Neuronal stem cell (in vitro differentiated cells): ENCODE measurements around the gene RAB35.

ENCODE experiments used
- DNase-seq: peaks from one replicate; pipeline ENCODE4 v3.0.0-alpha.2; 2013; ENCODE audit warnings: low spot score
- H2AFZ ChIP-seq: one replicate; pipeline ENCODE4 v1.6.1; 2013; ENCODE audit warnings: mild to moderate bottlenecking, low read length, inconsistent platforms
- H2AK5ac ChIP-seq: 2 replicates; pipeline ENCODE4 v1.6.1; 2013; ENCODE audit warnings: low read depth, mild to moderate bottlenecking, inconsistent platforms, low read length, moderate library complexity, mixed read lengths
- H2BK120ac ChIP-seq: 2 replicates; pipeline ENCODE4 v1.6.1; 2013; ENCODE audit warnings: low read depth, mild to moderate bottlenecking, inconsistent platforms, low read length, moderate library complexity, mixed read lengths
- H2BK12ac ChIP-seq: one replicate; pipeline ENCODE4 v1.6.1; 2013; ENCODE audit warnings: low read length, inconsistent platforms
- H2BK15ac ChIP-seq: 2 replicates; pipeline ENCODE4 v1.6.1; 2013; ENCODE audit warnings: mild to moderate bottlenecking, low read length, inconsistent platforms, mixed read lengths
- H2BK5ac ChIP-seq: one replicate; pipeline ENCODE4 v1.6.1; 2013; ENCODE audit warnings: inconsistent platforms, mild to moderate bottlenecking, low read length, moderate library complexity
- H3K14ac ChIP-seq: one replicate; pipeline ENCODE4 v1.6.1; 2013; ENCODE audit warnings: low read length, inconsistent platforms
- H3K18ac ChIP-seq: 2 replicates; pipeline ENCODE4 v1.6.1; 2013; ENCODE audit warnings: low read length, inconsistent platforms
- H3K23ac ChIP-seq: 2 replicates; pipeline ENCODE4 v1.6.1; 2013; ENCODE audit warnings: low read depth, mild to moderate bottlenecking, mixed read lengths, low read length, inconsistent platforms; ENCODE audit not compliant: poor library complexity
- H3K27ac ChIP-seq: replicated peaks from 3 replicates; pipeline ENCODE4 v1.5.1; 2013; ENCODE audit warnings: low read length, inconsistent platforms
- H3K27me3 ChIP-seq, 3 experiments: 2 replicates each; pipeline ENCODE4 v1.6.1; 2013; ENCODE audit warnings: low read length in 3 of 3, mild to moderate bottlenecking in 2 of 3, inconsistent platforms in 1 of 3, low read depth in 1 of 3, mixed read lengths in 1 of 3, moderate library complexity in 1 of 3; ENCODE audit not compliant: control insufficient read depth in 3 of 3, insufficient read depth in 3 of 3
- H3K36me3 ChIP-seq, 2 donors: replicated peaks in 1 of 2; 2 replicates each; pipeline ENCODE4 v1.6.1; 2013; ENCODE audit warnings: low read length in 2 of 2; ENCODE audit not compliant: control insufficient read depth in 2 of 2, insufficient read depth in 2 of 2
- H3K4ac ChIP-seq: 2 replicates; pipeline ENCODE4 v1.6.1; 2013; ENCODE audit warnings: inconsistent platforms, mild to moderate bottlenecking, low read length, moderate library complexity
- H3K4me1 ChIP-seq, 2 donors: 1 replicate in 1 of 2; 2 replicates in 1 of 2; pipeline ENCODE4 v1.6.1; 2013; ENCODE audit warnings: low read length in 2 of 2, low read depth in 1 of 2; ENCODE audit not compliant: control insufficient read depth in 2 of 2, insufficient read depth in 1 of 2
- H3K4me2 ChIP-seq: one replicate; pipeline ENCODE4 v1.6.1; 2013; ENCODE audit warnings: mild to moderate bottlenecking, low read length, inconsistent platforms; ENCODE audit not compliant: insufficient read depth, poor library complexity, severe bottlenecking
- H3K4me3 ChIP-seq, 2 donors: 2 replicates each; pipeline ENCODE4 v1.5.1; 2013; ENCODE audit warnings: low read length in 2 of 2, mild to moderate bottlenecking in 2 of 2, inconsistent platforms in 1 of 2, moderate library complexity in 1 of 2
- H3K79me1 ChIP-seq: one replicate; pipeline ENCODE4 v1.6.1; 2013; ENCODE audit warnings: low read depth, mild to moderate bottlenecking, inconsistent platforms, low read length, moderate library complexity
- H3K9ac ChIP-seq: one replicate; pipeline ENCODE4 v1.6.1; 2013; ENCODE audit warnings: mild to moderate bottlenecking, low read depth, low read length, inconsistent platforms; ENCODE audit not compliant: poor library complexity
- H3K9me3 ChIP-seq, 2 donors: replicated peaks in 1 of 2; 2 replicates each; pipeline versions ENCODE3 to v1.6.1; 2013; ENCODE audit warnings: low read length in 2 of 2, mild to moderate bottlenecking in 2 of 2, inconsistent platforms in 1 of 2, low read depth in 1 of 2, mixed read lengths in 1 of 2, moderate library complexity in 1 of 2; ENCODE audit not compliant: control insufficient read depth in 2 of 2, insufficient read depth in 1 of 2
- H4K8ac ChIP-seq: one replicate; pipeline ENCODE4 v1.6.1; 2013; ENCODE audit warnings: low read depth, mild to moderate bottlenecking, inconsistent platforms, low read length, moderate library complexity
- H4K91ac ChIP-seq: one replicate; pipeline ENCODE4 v1.6.1; 2013; ENCODE audit warnings: low read length, low read depth, mild to moderate bottlenecking, inconsistent platforms; ENCODE audit not compliant: poor library complexity
- WGBS, 2 donors: extraction: QIAGEN DNeasy Blood & Tissue Kit; methylation state at CpG; one replicate each; pipeline ENCODE4 v1.1.7; 2013; ENCODE audit warnings: missing lambda C conversion rate in 2 of 2, mixed read lengths in 1 of 2; ENCODE audit not compliant: insufficient read length in 2 of 2, insufficient replicate concordance in 1 of 2; ENCODE audit errors: extremely low coverage in 2 of 2; 5-methylcytosine and 5-hydroxymethylcytosine counted together

RAB35 gene

GRCh38 chr12:120067901-120068300 is 48.7 kb downstream of the RAB35 start:
- no CpG with 5 or more reads among the region's 3 CpGs for WGBS, 2 donors
- H3K18ac ChIP-seq, result no peak overlapping the region

GRCh38 chr12:120067084-120067869 is 49.3 kb downstream of the RAB35 start:
- Histone ChIP-seq H4K8ac (no peak overlapping the region), H3K36me3 (no peaks in the 10 kb centered on the region), H2AFZ (no peak overlapping the region), H3K4me2 (no peak overlapping the region), H3K14ac (no peak overlapping the region), H3K9me3 (no peaks in the 10 kb centered on the region), H3K27me3 (peaks cover 0 to 5% (median 0%) of the 10 kb centered on the region in 3 experiments), H2BK12ac (no peak overlapping the region), H3K9ac (no peak overlapping the region), H2BK5ac (no peak overlapping the region), H2AK5ac (no peak overlapping the region), H4K91ac (no peak overlapping the region), H3K4ac (no peak overlapping the region), H2BK120ac (no peak overlapping the region), H2BK15ac (no peak overlapping the region), H3K4me1 (peaks cover 10 to 11% of the 10 kb centered on the region in 2 donors), H3K79me1 (no peaks in the 10 kb centered on the region), H3K27ac (no peak overlapping the region), H3K4me3 (no peak overlapping the region), H3K23ac (no peak overlapping the region), H3K18ac (no peak overlapping the region)
- WGBS, 2 donors, result no CpG with 5 or more reads among the region's 3 CpGs
- DNase-seq, result no peak

More at GRCh38 chr12:120067901-120068300, 48.7 kb downstream of the RAB35 start:
- H3K4me1 ChIP-seq, result peaks cover 6 to 11% of the 10 kb centered on the region in 2 donors
- no peak overlapping the region for H3K27ac ChIP-seq
- peaks cover 0 to under 1% (median 0%) of the 10 kb centered on the region in 3 experiments for H3K27me3 ChIP-seq
- H3K23ac ChIP-seq, result no peak overlapping the region
- H3K4me2 ChIP-seq, result no peak overlapping the region
- no peak overlapping the region for H4K8ac ChIP-seq
- H2AK5ac ChIP-seq, result no peak overlapping the region
- H2AFZ ChIP-seq, result no peak overlapping the region
- no peaks in the 10 kb centered on the region for H3K79me1 ChIP-seq
- H2BK15ac ChIP-seq, result no peak overlapping the region
- no peak for DNase-seq
- H3K9me3 ChIP-seq, result no peaks in the 10 kb centered on the region
- H3K14ac ChIP-seq, result no peak overlapping the region
- H2BK120ac ChIP-seq, result no peak overlapping the region
- H3K36me3 ChIP-seq, result no peaks in the 10 kb centered on the region
- H3K4ac ChIP-seq, result no peak overlapping the region
- no peak overlapping the region for H2BK12ac ChIP-seq
- H3K9ac ChIP-seq, result no peak overlapping the region
- H4K91ac ChIP-seq, result no peak overlapping the region
- H3K4me3 ChIP-seq, result no peak overlapping the region
- H2BK5ac ChIP-seq, result no peak overlapping the region

GRCh38 chr12:120066341-120066740 is 50.2 kb downstream of the RAB35 start:
- Histone ChIP-seq H2BK15ac (no peak overlapping the region), H3K4me3 (no peak overlapping the region), H2BK5ac (no peak overlapping the region), H3K4me2 (no peak overlapping the region), H2BK12ac (no peak overlapping the region), H2AFZ (no peak overlapping the region), H3K27me3 (peaks cover 0 to 8% (median 0%) of the 10 kb centered on the region in 3 experiments), H4K91ac (no peak overlapping the region), H3K27ac (no peak overlapping the region), H3K4me1 (peaks cover 10 to 11% of the 10 kb centered on the region in 2 donors), H2BK120ac (no peak overlapping the region), H2AK5ac (no peak overlapping the region), H3K79me1 (no peaks in the 10 kb centered on the region), H4K8ac (no peak overlapping the region), H3K9me3 (no peaks in the 10 kb centered on the region), H3K4ac (no peak overlapping the region), H3K36me3 (no peaks in the 10 kb centered on the region), H3K9ac (no peak overlapping the region), H3K14ac (no peak overlapping the region), H3K23ac (no peak overlapping the region), H3K18ac (no peak overlapping the region)
- no CpG with 5 or more reads among the region's 2 CpGs for WGBS, 2 donors
- no peak for DNase-seq

GRCh38 chr12:120065472-120065871 is 51.1 kb downstream of the RAB35 start:
- H2BK5ac ChIP-seq, result no peak overlapping the region
- H3K27me3 ChIP-seq, result peaks cover 0 to 16% (median 0%) of the 10 kb centered on the region in 3 experiments
- H3K36me3 ChIP-seq, result no peaks in the 10 kb centered on the region
- H2BK120ac ChIP-seq, result no peak overlapping the region
- WGBS, 2 donors, result no CpG with 5 or more reads among the region's 1 CpG
- H4K91ac ChIP-seq, result no peak overlapping the region
- no peaks in the 10 kb centered on the region for H3K79me1 ChIP-seq
- no peak overlapping the region for H2BK15ac ChIP-seq
- H3K14ac ChIP-seq, result no peak overlapping the region
- no peak for DNase-seq
- H3K4ac ChIP-seq, result no peak overlapping the region
- H3K4me3 ChIP-seq, result no peak overlapping the region
- H3K23ac ChIP-seq, result no peak overlapping the region
- no peaks in the 10 kb centered on the region for H3K9me3 ChIP-seq
- H4K8ac ChIP-seq, result no peak overlapping the region
- H2BK12ac ChIP-seq, result no peak overlapping the region
- no peak overlapping the region for H3K27ac ChIP-seq
- no peak overlapping the region for H3K9ac ChIP-seq
- H2AK5ac ChIP-seq, result no peak overlapping the region
- no peak overlapping the region for H2AFZ ChIP-seq
- H3K4me2 ChIP-seq, result no peak overlapping the region
- no peak overlapping the region for H3K18ac ChIP-seq
- H3K4me1 ChIP-seq, result peaks cover 10 to 11% of the 10 kb centered on the region in 2 donors
